SU-DHL-6 (cell line): ENCODE measurements around the gene BID.

ENCODE experiments used
- CTCF ChIP-seq: fragments of 200-600 bp; sonication (generic); IDR thresholded peaks from one replicate; pipeline ENCODE4 v1.5.1; 2017; ENCODE audit warnings: antibody characterized with exemption, mild to moderate bottlenecking, low read length, moderate library complexity; ENCODE audit not compliant: insufficient read depth, poor library complexity, severe bottlenecking
- EZH2phosphoT487 ChIP-seq: fragments of 200-600 bp; sonication (generic), shearing (Covaris generic); conservative IDR thresholded peaks from 2 replicates; pipeline ENCODE4 v1.6.1; 2018; ENCODE audit warnings: mild to moderate bottlenecking, antibody characterized with exemption, low read length, moderate library complexity, mixed read lengths

- TF ChIP-seq CTCF, result peak; percentile 17
- no peak for TF ChIP-seq EZH2phosphoT487
Measured at GRCh38 chr22:17785185-17786184, 11.2 kb upstream of the BID start.
